GM12873 (cell line): ENCODE measurements around the gene DCLRE1B.

Experiments used
- CTCF ChIP-seq: IDR thresholded peaks from 2 replicates; pipeline ENCODE4 v1.5.1; 2012; ENCODE audit warnings: low read depth, mild to moderate bottlenecking, moderate library complexity, low read length, control low read depth; ENCODE audit not compliant: insufficient read depth; ENCODE audit errors: missing control alignments

The DCLRE1B gene

GRCh38 chr1:113951719-113952118 lies 46.6 kb downstream of the DCLRE1B start:
- no peak for TF ChIP-seq CTCF

- no peak for TF ChIP-seq CTCF
Observed at GRCh38 chr1:113957984-113958383, 52.9 kb downstream of the DCLRE1B start.

GRCh38 chr1:113958691-113959090 lies 53.6 kb downstream of the DCLRE1B start:
- TF ChIP-seq CTCF, result no peak

- TF ChIP-seq CTCF, result peak; percentile 12
Observed at GRCh38 chr1:113963281-113963906, 58.3 kb downstream of the DCLRE1B start.
